HFF-Myc (cell line): ENCODE results near the gene NRP1.

Experiments used
- DNase-seq: peaks from one replicate; pipeline ENCODE4 v3.0.0-alpha.2; 2011; ENCODE audit warnings: low read depth; ENCODE audit errors: extremely low read depth
- H3K4me3 ChIP-seq: replicated peaks from 2 replicates; pipeline ENCODE4 v1.5.1; 2011; ENCODE audit warnings: low read depth, mild to moderate bottlenecking, control low read depth, low read length
- TF ChIP-seq, protein P1 (sequence below): IDR thresholded peaks from 2 replicates; pipeline ENCODE4 v1.5.1; 2012; ENCODE audit warnings: mild to moderate bottlenecking, low read depth, low read length, control low read depth; ENCODE audit errors: missing control alignments

The NRP1 gene

DNA sequence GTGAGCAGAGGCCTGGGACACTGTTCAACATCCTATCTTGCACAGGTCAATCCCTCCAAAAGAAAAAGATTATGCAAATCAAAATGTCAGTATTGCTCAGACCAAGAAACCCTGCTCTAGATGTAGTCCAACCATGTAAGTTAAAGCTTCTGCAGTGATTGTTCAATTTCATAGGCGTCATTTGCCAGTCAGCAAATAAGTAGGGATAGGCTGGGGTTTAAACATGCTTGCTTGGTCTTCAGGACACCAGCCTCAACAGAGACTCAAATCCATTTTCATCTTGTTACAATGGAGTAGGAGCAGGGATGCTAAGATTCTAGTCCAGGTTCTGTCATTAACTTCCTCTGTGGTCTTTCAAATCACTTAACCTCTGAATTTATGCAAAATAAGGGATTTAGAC lies 89.1 kb downstream of the NRP1 start:
- TF ChIP-seq, protein P1, sequence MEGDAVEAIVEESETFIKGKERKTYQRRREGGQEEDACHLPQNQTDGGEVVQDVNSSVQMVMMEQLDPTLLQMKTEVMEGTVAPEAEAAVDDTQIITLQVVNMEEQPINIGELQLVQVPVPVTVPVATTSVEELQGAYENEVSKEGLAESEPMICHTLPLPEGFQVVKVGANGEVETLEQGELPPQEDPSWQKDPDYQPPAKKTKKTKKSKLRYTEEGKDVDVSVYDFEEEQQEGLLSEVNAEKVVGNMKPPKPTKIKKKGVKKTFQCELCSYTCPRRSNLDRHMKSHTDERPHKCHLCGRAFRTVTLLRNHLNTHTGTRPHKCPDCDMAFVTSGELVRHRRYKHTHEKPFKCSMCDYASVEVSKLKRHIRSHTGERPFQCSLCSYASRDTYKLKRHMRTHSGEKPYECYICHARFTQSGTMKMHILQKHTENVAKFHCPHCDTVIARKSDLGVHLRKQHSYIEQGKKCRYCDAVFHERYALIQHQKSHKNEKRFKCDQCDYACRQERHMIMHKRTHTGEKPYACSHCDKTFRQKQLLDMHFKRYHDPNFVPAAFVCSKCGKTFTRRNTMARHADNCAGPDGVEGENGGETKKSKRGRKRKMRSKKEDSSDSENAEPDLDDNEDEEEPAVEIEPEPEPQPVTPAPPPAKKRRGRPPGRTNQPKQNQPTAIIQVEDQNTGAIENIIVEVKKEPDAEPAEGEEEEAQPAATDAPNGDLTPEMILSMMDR: no peak
- no peak overlapping the region for H3K4me3 ChIP-seq
- DNase-seq: no peak

DNA sequence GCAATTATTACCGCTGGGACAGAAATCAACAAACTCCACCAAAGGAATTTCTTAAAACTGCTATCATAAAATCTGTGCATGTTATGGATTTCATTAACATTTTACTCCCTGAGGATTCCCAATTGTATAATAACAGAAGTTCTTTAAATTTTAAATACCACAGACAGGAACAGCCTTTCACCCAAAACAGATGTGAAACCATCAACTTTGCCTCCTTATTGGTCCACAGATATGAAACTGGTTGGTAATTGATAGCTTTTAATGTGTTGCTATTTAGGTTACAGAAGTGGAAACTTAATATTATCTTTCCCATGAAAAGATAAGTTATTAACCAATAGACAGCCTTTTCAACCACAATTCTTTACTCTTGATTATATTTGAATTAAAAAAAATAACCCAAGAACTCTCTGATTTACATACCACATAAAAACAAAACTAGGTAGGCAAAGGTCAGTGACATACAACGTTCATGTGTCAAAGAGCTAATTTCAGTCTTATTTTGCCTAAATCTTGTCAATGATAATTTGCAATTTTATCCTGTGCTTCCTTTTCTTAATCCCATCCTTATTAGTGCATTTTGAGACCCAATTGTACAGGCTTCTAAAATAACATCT lies 90.0 kb downstream of the NRP1 start:
- TF ChIP-seq, protein P1: no peak
- H3K4me3 ChIP-seq: no peak overlapping the region
- no peak for DNase-seq

DNA sequence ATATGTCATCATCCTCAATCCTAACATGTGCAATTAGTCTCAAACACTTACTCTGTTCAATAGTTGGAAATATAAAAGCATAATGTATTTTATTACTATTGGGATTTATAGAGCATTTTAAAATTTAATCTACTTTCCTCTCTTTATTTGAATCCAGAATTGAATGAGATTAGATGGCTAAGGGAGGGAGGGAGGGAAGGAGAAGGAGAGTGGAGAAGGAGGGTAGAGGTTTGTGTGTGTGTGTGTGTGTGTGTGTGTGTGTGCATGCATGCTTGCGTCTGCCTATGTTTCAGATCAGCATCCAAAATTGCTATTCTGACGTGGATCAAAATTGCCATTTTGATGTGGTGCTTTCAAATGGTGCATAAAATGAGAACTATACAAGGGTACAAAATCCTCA lies 90.8 kb downstream of the NRP1 start:
- TF ChIP-seq, protein P1: no peak
- H3K4me3 ChIP-seq: no peak overlapping the region
- no peak for DNase-seq

DNA sequence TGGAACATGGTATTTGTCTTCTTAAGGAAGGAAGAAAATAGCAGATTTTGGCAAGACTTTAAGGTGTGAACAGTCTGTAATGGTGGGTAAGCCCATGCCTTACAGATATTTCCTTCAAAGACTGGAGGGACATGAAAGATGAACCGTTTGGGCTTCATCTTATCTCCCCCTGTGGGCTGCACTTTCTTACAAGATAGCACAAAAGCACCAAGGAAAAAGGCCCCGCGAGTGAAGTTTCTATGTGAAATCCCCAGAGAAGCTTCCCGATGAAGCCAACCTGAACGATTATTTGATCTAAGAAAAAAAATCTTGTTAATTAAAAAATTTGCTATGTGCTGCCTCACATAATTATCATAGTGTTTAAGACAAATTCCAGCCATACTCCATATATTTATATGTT lies 91.5 kb downstream of the NRP1 start:
- no peak for DNase-seq
- H3K4me3 ChIP-seq: no peak overlapping the region
- TF ChIP-seq, protein P1: no peak

DNA sequence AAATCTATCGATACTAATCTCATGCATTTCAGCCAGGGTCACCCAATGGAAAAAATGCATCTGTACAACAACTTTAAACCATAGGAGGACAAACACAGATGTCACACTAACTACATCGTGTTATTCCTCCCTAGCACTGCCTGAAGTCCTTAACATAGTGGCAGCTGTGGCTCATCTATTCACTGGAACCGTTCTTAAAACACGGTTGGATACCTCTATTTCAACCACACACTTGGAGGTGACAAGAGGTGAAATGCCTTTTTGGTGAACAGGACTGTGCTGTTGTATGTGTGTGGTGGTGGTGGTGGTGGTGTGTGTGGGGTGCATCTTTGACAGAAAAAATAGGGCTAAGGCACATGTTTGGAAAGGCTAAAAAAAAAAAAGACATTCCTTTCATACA lies 93.1 kb downstream of the NRP1 start:
- TF ChIP-seq, protein P1: no peak
- no peak for DNase-seq
- H3K4me3 ChIP-seq: no peak overlapping the region

DNA sequence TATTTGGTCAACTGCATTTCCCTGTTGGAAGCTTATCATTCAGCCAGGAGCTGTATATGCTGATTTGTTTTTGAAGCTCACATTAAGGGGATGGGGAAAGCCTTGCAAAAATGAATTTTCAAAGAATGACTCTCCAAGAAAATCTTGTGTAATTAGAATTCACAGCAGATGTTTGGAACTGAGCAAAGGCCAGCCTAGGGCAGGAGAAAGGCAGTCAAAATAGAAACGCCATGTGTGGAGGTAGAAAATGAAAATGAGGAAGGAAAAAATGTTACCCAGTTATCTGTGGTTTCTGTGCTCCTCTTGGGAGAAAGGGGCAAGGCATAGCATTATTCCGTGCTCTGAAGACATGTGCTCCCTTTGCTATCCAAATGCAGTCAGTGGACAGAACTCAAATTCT lies 93.5 kb downstream of the NRP1 start:
- DNase-seq: no peak
- TF ChIP-seq, protein P1: no peak

DNA sequence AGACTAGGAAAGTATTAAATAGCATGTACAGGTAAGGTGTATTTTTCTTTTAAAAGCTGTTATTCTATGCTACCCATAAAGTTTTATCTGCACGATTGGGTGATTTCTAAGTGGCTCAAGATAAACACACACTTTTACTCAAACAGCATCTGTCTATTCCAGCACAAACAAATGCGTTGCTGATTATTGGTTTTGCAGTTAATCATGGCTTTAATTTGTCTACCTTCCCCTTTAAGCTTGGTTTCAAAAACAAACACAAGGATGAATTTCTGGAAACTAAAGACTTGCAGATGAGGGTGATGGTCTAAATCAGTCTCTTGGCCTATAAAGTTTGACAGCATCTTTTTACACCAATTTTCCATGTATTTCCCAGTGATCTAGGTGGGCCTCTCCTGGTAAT lies 94.2 kb downstream of the NRP1 start:
- no peak overlapping the region for H3K4me3 ChIP-seq
- no peak for DNase-seq
- TF ChIP-seq, protein P1: no peak

More for the DNA sequence above, 93.5 kb downstream of the NRP1 start:
- no peak overlapping the region for H3K4me3 ChIP-seq
